Psoas muscle (tissue), 8 donors: ENCODE results near the gene C9orf57. TPM values are rescaled to one million over a fixed set of nuclear protein-coding genes. Genes with fewer than 3 reads are reported as not detected.

Experiments
- ATAC-seq, 4 donors: fragments of 200-7000 bp; cut with Tn5 transposase; one replicate each; pipeline ENCODE4 v1.9.1; 2020; ENCODE audit warnings: moderate library complexity in 3 of 4, mild to moderate bottlenecking in 2 of 4
- DNase-seq, 2 donors: peaks; one replicate each; pipeline ENCODE4 v3.0.0-alpha.2; 2020
- H3K27ac ChIP-seq: fragments of 200-600 bp; one replicate; pipeline ENCODE4 v1.8.0; 2022
- H3K27me3 ChIP-seq, 3 donors: fragments of 200-600 bp in 1 of 3; one replicate each; pipeline versions ENCODE4 v1.6.1 to v1.8.0; 2013 to 2022; ENCODE audit warnings: low read length in 2 of 3, mild to moderate bottlenecking in 2 of 3, moderate library complexity in 1 of 3; ENCODE audit not compliant: insufficient read depth in 3 of 3
- H3K36me3 ChIP-seq, 2 donors: fragments of 200-600 bp in 1 of 2; one replicate each; pipeline versions ENCODE4 v1.6.1 to v1.8.0; 2013 to 2022; ENCODE audit warnings: low read depth in 1 of 2, mild to moderate bottlenecking in 1 of 2, moderate library complexity in 1 of 2; ENCODE audit not compliant: insufficient read depth in 1 of 2
- H3K4me1 ChIP-seq: fragments of 200-600 bp; one replicate; pipeline ENCODE4 v1.8.0; 2022
- H3K4me3 ChIP-seq: fragments of 200-600 bp; one replicate; pipeline ENCODE4 v1.8.0; 2022; ENCODE audit warnings: mild to moderate bottlenecking
- H3K9me3 ChIP-seq: fragments of 200-600 bp; one replicate; pipeline ENCODE4 v1.8.0; 2022
- WGBS, 3 donors: extraction: QIAGEN DNeasy Blood & Tissue Kit; methylation state at CpG; one replicate each; pipeline versions ENCODE4 v1.1.6 to v1.1.7; 2013; 5-methylcytosine and 5-hydroxymethylcytosine counted together
- intact Hi-C, 2 donors: fragments of 100-400 bp; cut with DNase I; formaldehyde crosslinking; loops; one replicate each; pipeline versions ENCODE4 v1.11.0 to v1.14.2; 2022
- polyA plus RNA-seq, 3 donors: library from polyadenylated mRNA; stranded (reverse); fragments of 200-250 nt; gene quantifications; one replicate each; pipeline ENCODE4 v1.2.3, GENCODE V29; 2013
- total RNA-seq, 4 donors: library from RNA; stranded (reverse); fragmentation: NEBNext Ultra II Directional in 2 of 4; extraction: Animal tissue kit (Norgen Biotek cat#: 25700) in 2 of 4; gene quantifications; one replicate each; pipeline versions ENCODE4 v1.2.1 to v1.2.4, GENCODE V29; 2021 to 2023
- TF ChIP-seq, protein P1 (sequence below): fragments of 200-600 bp; IDR thresholded peaks from one replicate; pipeline ENCODE4 v1.8.0; 2022; ENCODE audit warnings: antibody characterized with exemption
- donor health status: healthy with polysubstance abuse.
- donor health status: DM: no; HTN: no; CAD: no; lungs with moderate emphysema.
- donor health status: Bipolar disorder and iron deficiency.
- donor health status: healthy.
- donor health status: DM: yes; HTN: yes; CAD: no.
- donor health status: DM: no; HTN: no; CAD: no.
- donor health status: DM: no; HTN: no; CAD: no.
- donor health status: DM: yes; HTN: yes; CAD: no.

C9orf57 gene
- total and polyA plus RNA-seq, 7 donors: 0.09 TPM; not detected in 6

DNA sequence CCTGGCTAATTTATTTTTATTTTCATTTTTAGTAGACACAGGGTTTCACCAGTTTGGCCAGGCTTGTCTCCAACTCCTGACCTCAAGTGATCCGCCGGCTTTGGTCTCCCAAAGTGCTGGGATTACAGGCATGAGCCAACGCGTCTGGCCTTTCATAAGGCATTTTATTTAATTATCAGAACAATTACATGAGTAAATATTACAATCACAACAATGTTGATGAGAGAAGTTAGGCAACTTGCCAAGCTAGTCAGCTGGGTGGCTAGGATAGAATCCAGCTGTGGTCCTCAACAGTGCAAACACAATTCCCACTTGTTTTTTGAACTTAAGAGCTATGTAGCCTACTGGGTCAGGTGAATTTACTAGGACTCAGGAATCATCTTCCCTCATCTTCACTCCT lies 22.0 kb downstream of the C9orf57 start:
- DNase-seq (no peak), ATAC-seq (peak in 1 of 4 donors; percentile 7)
- intact Hi-C loops: loop anchor here (5.0 kb wide), 2 partner anchors 234 to 779 kb away; no protein-coding TSS in a partner anchor
- TF ChIP-seq, protein P1, sequence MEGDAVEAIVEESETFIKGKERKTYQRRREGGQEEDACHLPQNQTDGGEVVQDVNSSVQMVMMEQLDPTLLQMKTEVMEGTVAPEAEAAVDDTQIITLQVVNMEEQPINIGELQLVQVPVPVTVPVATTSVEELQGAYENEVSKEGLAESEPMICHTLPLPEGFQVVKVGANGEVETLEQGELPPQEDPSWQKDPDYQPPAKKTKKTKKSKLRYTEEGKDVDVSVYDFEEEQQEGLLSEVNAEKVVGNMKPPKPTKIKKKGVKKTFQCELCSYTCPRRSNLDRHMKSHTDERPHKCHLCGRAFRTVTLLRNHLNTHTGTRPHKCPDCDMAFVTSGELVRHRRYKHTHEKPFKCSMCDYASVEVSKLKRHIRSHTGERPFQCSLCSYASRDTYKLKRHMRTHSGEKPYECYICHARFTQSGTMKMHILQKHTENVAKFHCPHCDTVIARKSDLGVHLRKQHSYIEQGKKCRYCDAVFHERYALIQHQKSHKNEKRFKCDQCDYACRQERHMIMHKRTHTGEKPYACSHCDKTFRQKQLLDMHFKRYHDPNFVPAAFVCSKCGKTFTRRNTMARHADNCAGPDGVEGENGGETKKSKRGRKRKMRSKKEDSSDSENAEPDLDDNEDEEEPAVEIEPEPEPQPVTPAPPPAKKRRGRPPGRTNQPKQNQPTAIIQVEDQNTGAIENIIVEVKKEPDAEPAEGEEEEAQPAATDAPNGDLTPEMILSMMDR: no peak
- H3K4me3 ChIP-seq: no peak overlapping the region
- H3K36me3 ChIP-seq: no peaks in the 10 kb centered on the region
- WGBS, 3 donors: 42 to 55% (median 55%) methylated on average over 4 of the region's 4 CpGs
- no peaks in the 10 kb centered on the region for H3K9me3 ChIP-seq
- no peaks in the 10 kb centered on the region for H3K4me1 ChIP-seq
- H3K27ac ChIP-seq: no peak overlapping the region
- no peaks in the 10 kb centered on the region for H3K27me3 ChIP-seq

DNA sequence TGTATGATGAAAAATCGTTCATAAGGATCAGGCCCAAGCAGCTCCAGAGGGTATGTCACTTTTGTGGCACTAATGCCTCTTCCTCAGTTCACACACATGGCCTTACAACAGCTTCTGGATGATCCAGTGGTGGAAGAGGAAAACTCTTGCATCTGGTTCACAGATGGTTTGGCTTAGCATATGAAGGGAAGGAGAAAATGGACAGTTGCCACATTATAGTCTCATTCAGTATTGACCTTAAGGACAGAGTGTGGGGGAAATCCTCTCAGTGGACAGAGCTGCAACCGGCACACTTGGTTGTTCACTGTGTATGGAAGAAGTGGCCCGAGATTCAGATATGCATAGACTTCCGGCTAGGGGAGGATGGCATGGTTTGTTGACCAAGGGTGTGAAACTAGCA lies 22.8 kb downstream of the C9orf57 start:
- H3K4me3 ChIP-seq: no peak overlapping the region
- intact Hi-C loops: loop anchor here (5.0 kb wide), 2 partner anchors 235 to 780 kb away; no protein-coding TSS in a partner anchor
- TF ChIP-seq, protein P1: no peak
- no peaks in the 10 kb centered on the region for H3K4me1 ChIP-seq
- DNase-seq (no peak), ATAC-seq (no peak)
- H3K27me3 ChIP-seq: no peaks in the 10 kb centered on the region
- no peaks in the 10 kb centered on the region for H3K9me3 ChIP-seq
- H3K36me3 ChIP-seq: no peaks in the 10 kb centered on the region
- no peak overlapping the region for H3K27ac ChIP-seq
- WGBS, 3 donors: 65 to 70% (median 70%) methylated on average over 4 of the region's 4 CpGs

DNA sequence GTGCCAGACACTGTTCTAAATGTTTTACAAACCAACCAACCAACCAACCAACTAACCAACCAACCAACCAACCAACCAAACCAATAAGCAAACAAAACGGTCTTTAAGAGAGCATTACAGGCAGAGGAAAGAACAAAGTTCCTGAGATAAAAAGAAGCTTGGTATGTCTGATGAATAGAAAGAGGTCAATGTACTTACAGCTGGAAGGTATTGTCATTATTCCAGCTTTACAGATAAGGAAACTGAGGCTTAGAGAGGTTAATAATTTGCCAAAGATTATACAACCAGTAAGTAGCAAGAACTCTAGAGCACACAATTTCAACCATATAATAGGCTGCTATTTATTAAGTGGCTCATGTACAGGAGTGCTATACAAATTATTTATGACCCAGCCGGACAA lies 29.6 kb downstream of the C9orf57 start:
- Histone ChIP-seq H3K4me1 (no peaks in the 10 kb centered on the region), H3K9me3 (no peaks in the 10 kb centered on the region), H3K36me3 (no peaks in the 10 kb centered on the region), H3K27me3 (no peaks in the 10 kb centered on the region), H3K4me3 (no peak overlapping the region), H3K27ac (no peak overlapping the region)
- intact Hi-C loops: no loop called here
- 88 to 96% (median 89%) methylated on average over 2 of the region's 2 CpGs for WGBS, 3 donors
- TF ChIP-seq, protein P1: no peak
- ATAC-seq (no peak), DNase-seq (no peak)

DNA sequence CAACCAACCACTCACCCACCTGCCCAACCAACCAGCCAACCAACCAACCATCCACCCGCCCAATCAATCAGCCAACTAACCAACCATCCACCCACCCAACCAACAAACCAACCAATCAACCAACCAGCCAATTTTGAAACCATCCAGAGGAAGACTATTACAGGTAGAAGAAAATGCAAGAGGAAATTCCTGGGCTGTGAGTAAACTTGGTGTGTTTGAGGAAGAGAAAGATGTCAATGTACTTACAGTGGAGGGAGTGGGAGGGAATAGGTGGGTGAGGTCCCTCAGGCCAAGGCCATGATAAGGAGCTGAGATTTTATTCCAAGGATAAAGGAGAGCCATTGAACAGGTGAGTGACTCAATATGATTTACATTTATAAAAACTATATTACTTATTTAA lies 30.4 kb downstream of the C9orf57 start:
- Histone ChIP-seq H3K27me3 (no peaks in the 10 kb centered on the region), H3K9me3 (no peaks in the 10 kb centered on the region), H3K27ac (no peak overlapping the region), H3K4me1 (no peaks in the 10 kb centered on the region), H3K4me3 (no peak overlapping the region), H3K36me3 (no peaks in the 10 kb centered on the region)
- no peak for DNase-seq
- intact Hi-C loops: loop anchor here in 1 of 2 donors (10.0 kb wide), 1 partner anchor 425 kb away; no protein-coding TSS in a partner anchor
- WGBS, 3 donors: 95 to 100% (median 98%) methylated on average over 1 of the region's 1 CpG
- TF ChIP-seq, protein P1: no peak
- no peak for ATAC-seq

DNA sequence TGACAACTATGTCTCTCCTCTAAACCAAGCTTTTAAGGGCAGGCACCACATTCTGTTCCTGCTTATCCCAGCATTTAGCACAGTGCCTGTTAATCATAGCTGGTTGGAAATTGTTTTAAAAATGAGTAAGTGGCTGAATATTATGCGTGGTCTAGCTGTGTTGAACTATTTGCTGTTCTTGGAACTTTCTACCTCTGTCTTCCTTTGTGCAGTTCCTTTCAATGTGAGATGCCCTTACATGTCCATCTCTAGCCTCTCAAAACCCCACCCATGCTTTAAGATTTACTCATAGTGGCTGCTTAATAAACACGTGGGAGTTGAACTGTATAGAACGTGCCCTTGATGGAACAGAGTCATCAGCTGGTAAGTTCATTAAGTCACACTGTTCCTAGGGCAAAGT lies 34.5 kb downstream of the C9orf57 start:
- TF ChIP-seq, protein P1: no peak
- no peaks in the 10 kb centered on the region for H3K9me3 ChIP-seq
- ATAC-seq (no peak), DNase-seq (no peak)
- no peak overlapping the region for H3K4me3 ChIP-seq
- H3K27me3 ChIP-seq: no peaks in the 10 kb centered on the region
- intact Hi-C loops: loop anchor here (2.0 to 10.0 kb wide), 2 partner anchors 219 to 421 kb away; no protein-coding TSS in a partner anchor
- 66 to 75% (median 70%) methylated on average over 3 of the region's 3 CpGs for WGBS, 3 donors
- H3K36me3 ChIP-seq: no peaks in the 10 kb centered on the region
- no peak overlapping the region for H3K27ac ChIP-seq
- H3K4me1 ChIP-seq: no peaks in the 10 kb centered on the region
